Measurements from ENCODE around the gene WNT10A.
"Not testable (repeated sequence)": the region's sequence is repeated elsewhere in the genome, so short reads cannot be mapped to it uniquely, and the experiment has no call there.

Gene WNT10A
- 3.8 to 23.9 (median 7.0) reads per million in 9 experiments for total RNA-seq

DNA sequence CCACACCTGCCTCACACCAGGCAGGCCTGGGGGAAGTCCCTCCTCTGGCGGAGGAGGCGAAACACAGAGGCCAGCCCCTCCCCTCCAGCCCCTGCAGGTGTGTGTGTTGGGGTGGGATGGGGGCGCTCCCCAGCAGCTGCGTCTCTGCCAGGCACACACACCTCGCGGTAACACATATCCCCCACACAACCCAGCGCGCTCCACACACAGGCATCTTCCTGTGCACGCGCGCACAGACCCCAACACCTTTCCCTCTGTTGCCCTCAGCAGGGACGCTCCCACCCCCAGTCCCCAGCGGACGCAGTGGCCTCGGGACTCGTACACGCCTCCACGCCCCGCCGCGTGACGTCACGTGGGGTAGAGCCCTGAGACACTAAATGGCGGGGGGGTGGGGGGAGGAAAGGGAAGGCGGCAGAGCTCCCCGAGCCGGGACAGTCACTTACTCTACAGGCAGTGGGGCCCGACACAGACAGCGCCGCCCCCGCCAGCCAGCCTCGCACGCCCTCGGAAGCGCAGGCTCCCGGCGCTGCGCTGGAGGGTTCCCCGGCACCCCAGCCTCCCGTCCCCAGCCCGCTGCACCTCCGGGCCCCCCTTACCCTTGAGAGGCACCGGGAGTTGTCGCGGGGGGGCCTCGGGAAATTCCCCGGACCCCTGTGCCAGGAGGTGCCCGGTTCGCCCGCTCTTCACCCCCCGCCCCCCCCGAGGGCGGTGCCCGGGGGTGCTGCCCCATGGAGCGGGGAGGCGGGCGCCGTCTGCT lies at the start of gene WNT10A:
WNT10A (plus strand) TSS at position 751 of the 757 bp plus-strand sequence. CDS start 144 bp downstream, outside the sequence.
- DNase-seq (peak; percentile 80 to 89 (median 86)), ATAC-seq (replicated peaks) (peak; percentile 78)
- Mint-ChIP-seq H3K36me3 (ENCODE audit: insufficient read depth) (peaks cover 13% of the 10 kb centered on the region), H3K4me1 (ENCODE audit: low read depth in 2 of 2) (peaks cover 20 to 34% of the 10 kb centered on the region in 2 donors), H3K4me3 (peak within 1 kb of the TSS; percentile 85 to 86), H3K27me3 (peaks cover 16 to 64% of the 10 kb centered on the region in 2 donors), H3K9me3 (no peaks in the 10 kb centered on the region), H3K27ac (peak within 1 kb of the TSS; percentile 92 to 95)

DNA sequence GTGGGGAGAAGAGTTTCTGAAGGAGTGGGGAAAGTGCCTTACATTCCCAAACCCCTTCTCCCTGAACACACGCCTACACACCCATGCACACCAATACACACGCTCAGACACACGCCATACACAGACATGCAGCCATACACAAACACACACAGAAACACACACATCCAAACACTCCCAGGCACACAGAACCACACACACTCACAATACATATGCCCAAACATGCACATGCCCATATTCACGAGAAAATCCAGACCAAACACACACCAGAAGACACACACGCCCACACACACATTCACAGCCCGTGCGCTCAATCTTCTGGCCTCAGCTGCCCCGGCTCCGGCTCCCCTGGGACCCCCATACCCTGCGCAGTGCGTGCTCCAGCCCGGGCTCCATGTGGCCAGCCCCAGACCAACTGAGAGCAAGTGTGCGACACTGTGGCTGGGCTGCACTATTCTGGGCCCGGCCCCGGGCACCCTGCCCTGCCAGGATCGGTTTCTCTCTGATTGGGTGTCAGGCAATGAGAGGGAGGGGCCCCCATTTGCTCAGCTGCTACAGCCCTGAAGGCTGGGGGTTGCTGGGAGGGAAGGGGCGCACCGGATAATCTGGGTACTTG lies 49.2 kb upstream of the WNT10A start, which contains the start of gene PRKAG3:
PRKAG3 (minus strand) TSS at position 426 of the 613 bp plus-strand sequence.
- DNase-seq (no peak), ATAC-seq (replicated peaks) (no peak)
- Mint-ChIP-seq H3K4me1 (ENCODE audit: low read depth in 2 of 2) (no peaks in the 10 kb centered on the region), H3K36me3 (ENCODE audit: insufficient read depth) (no peaks in the 10 kb centered on the region), H3K9me3 (no peaks in the 10 kb centered on the region), H3K4me3 (no peak within 1 kb of the TSS), H3K27ac (no peak within 1 kb of the TSS), H3K27me3 (peaks cover 51 to 78% of the 10 kb centered on the region in 2 donors)

- DNase-seq (no peak), ATAC-seq (replicated peaks) (no peak)
- H3K9me3 Mint-ChIP-seq: no peaks in the 10 kb centered on the region
- H3K36me3 Mint-ChIP-seq (ENCODE audit: insufficient read depth): no peaks in the 10 kb centered on the region
- H3K27ac Mint-ChIP-seq: no peak overlapping the region
- peaks cover 49 to 72% of the 10 kb centered on the region in 2 donors for H3K27me3 Mint-ChIP-seq
- H3K4me1 Mint-ChIP-seq (ENCODE audit: low read depth in 2 of 2): no peaks in the 10 kb centered on the region
- H3K4me3 Mint-ChIP-seq: no peak overlapping the region
These were observed 48.6 kb upstream of the WNT10A start for GRCh38 chr2:218832081-218832480.

DNA sequence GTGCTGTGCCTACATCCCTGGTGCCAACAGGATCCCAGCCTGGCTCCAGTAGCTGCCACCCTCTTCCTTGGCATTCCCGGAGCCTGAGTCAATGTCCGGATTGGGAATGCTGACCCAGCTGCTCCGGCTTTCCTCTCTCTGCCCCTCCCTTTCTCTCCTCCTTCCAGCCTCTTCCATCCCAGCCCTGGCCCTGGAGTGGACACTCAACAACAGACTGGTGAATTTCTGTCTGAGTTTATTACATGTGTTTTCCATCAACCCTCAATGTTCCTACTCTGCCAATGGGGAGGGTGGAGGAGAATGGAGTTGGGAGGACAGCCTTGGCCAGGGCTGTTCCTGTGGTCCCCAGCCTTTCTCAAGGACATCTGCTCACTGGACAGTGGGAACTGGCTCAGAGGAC lies 48.1 kb upstream of the WNT10A start:
- H3K27me3 Mint-ChIP-seq: peaks cover 53 to 68% of the 10 kb centered on the region in 2 donors

GRCh38 chr2:218833023-218833609 lies 47.5 kb upstream of the WNT10A start:
- Mint-ChIP-seq H3K27ac (no peak overlapping the region), H3K9me3 (peaks cover 0 to 2% of the 10 kb centered on the region in 2 donors), H3K27me3 (peaks cover 59 to 62% of the 10 kb centered on the region in 2 donors), H3K4me3 (no peak overlapping the region), H3K4me1 (ENCODE audit: low read depth in 2 of 2) (no peaks in the 10 kb centered on the region), H3K36me3 (ENCODE audit: insufficient read depth) (no peaks in the 10 kb centered on the region)
- no peak for DNase-seq
- no peak for ATAC-seq (replicated peaks)

More for the DNA sequence above, 48.1 kb upstream of the WNT10A start:
- no peak for DNase-seq
- Mint-ChIP-seq H3K4me1 (ENCODE audit: low read depth in 2 of 2) (no peaks in the 10 kb centered on the region), H3K4me3 (no peak overlapping the region), H3K9me3 (peaks cover 0 to 1% of the 10 kb centered on the region in 2 donors), H3K36me3 (ENCODE audit: insufficient read depth) (no peaks in the 10 kb centered on the region), H3K27ac (no peak overlapping the region)
- ATAC-seq (replicated peaks): no peak

GRCh38 chr2:218834685-218835084 lies 46.0 kb upstream of the WNT10A start:
- peaks cover 0 to 2% of the 10 kb centered on the region in 2 donors for H3K9me3 Mint-ChIP-seq
- H3K27me3 Mint-ChIP-seq: peaks cover 63 to 72% of the 10 kb centered on the region in 2 donors
- DNase-seq (no peak), ATAC-seq (replicated peaks) (no peak)
- no peaks in the 10 kb centered on the region for H3K36me3 Mint-ChIP-seq (ENCODE audit: insufficient read depth)
- H3K4me1 Mint-ChIP-seq (ENCODE audit: low read depth in 2 of 2): no peaks in the 10 kb centered on the region
- H3K27ac Mint-ChIP-seq: no peak overlapping the region
- H3K4me3 Mint-ChIP-seq: no peak overlapping the region

DNA sequence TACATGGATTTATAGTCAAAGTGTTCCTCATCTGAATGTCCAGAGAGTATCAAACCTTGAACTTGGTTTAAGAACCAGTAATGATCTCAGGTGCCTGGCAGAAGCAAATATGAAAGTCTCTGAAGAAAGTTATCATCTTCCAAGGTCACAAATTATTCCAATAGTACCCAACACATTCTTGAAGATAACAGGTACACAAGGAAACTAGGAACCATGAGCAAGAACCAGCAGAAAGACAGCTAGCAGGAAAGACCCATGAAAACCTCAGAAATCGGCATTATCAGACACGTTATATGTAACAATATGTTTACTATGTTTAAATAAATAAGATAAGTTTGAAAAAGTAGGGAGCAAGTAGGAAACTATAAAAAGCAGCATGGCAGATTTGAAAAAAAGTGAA lies 43.2 kb upstream of the WNT10A start:
- ATAC-seq (replicated peaks) (no peak), DNase-seq (no peak)
- H3K27me3 Mint-ChIP-seq: peaks cover 53 to 69% of the 10 kb centered on the region in 2 donors
- no peak overlapping the region for H3K4me3 Mint-ChIP-seq
- no peak overlapping the region for H3K27ac Mint-ChIP-seq
- H3K4me1 Mint-ChIP-seq (ENCODE audit: low read depth in 2 of 2): no peaks in the 10 kb centered on the region
- H3K9me3 Mint-ChIP-seq: peaks cover 0 to 2% of the 10 kb centered on the region in 2 donors
- no peaks in the 10 kb centered on the region for H3K36me3 Mint-ChIP-seq (ENCODE audit: insufficient read depth)

GRCh38 chr2:218839430-218839829 lies 41.2 kb upstream of the WNT10A start:
- Mint-ChIP-seq H3K36me3 (ENCODE audit: insufficient read depth) (no peaks in the 10 kb centered on the region), H3K27ac (no peak overlapping the region), H3K9me3 (peaks cover 0 to 5% of the 10 kb centered on the region in 2 donors), H3K4me1 (ENCODE audit: low read depth in 2 of 2) (no peaks in the 10 kb centered on the region), H3K4me3 (no peak overlapping the region), H3K27me3 (peaks cover 46 to 67% of the 10 kb centered on the region in 2 donors)
- DNase-seq (no peak), ATAC-seq (replicated peaks) (no peak)

- Mint-ChIP-seq H3K9me3 (peaks cover 0 to 5% of the 10 kb centered on the region in 2 donors), H3K4me1 (ENCODE audit: low read depth in 2 of 2) (no peaks in the 10 kb centered on the region), H3K27ac (no peak overlapping the region), H3K4me3 (no peak overlapping the region), H3K27me3 (peaks cover 42 to 64% of the 10 kb centered on the region in 2 donors), H3K36me3 (ENCODE audit: insufficient read depth) (no peaks in the 10 kb centered on the region)
- DNase-seq (no peak), ATAC-seq (replicated peaks) (no peak)
These were observed 40.8 kb upstream of the WNT10A start for GRCh38 chr2:218839888-218840287.

DNA sequence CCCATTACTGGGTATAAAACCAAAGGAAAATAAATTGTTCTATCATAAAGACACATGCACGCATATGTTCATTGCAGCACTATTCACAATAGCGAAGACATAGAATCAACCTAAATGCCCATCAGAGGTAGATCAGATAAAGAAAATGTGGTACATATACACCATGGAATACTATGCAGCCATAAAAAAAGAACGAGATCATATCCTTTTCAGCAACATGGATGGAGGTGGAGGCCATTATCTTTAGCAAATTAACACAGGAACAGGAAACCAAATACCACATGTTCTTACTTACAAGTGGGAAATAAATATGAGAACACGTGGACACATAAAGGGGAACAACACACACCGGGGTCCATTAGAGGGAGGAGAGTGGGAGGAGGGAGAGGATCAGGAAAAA lies 36.3 kb upstream of the WNT10A start:
- H3K36me3 Mint-ChIP-seq (ENCODE audit: insufficient read depth); H3K4me1 Mint-ChIP-seq (ENCODE audit: low read depth in 2 of 2); H3K27ac Mint-ChIP-seq; H3K9me3 Mint-ChIP-seq; H3K4me3 Mint-ChIP-seq; DNase-seq; ATAC-seq (replicated peaks): not testable (repeated sequence)
- H3K27me3 Mint-ChIP-seq: peaks cover 32 to 37% of the 10 kb centered on the region in 2 donors

DNA sequence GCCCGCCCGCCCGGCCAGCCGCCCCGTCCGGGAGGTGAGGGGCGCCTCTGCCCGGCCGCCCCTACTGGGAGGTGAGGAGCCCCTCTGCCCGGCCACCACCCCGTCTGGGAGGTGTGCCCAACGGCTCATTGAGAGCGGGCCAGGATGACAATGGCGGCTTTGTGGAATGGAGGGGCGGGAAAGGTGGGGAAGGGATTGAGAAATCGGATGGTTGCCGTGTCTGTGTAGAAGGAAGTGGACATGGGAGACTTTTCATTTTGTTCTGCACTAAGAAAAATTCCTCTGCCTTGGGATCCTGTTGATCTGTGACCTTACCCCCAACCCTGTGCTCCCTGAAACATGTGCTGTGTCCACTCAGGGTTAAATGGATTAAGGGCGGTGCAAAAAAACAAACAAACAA lies 33.7 kb upstream of the WNT10A start:
- peaks cover 24 to 38% of the 10 kb centered on the region in 2 donors for H3K27me3 Mint-ChIP-seq
- H3K9me3 Mint-ChIP-seq; ATAC-seq (replicated peaks); DNase-seq; H3K4me3 Mint-ChIP-seq; H3K27ac Mint-ChIP-seq; H3K36me3 Mint-ChIP-seq (ENCODE audit: insufficient read depth); H3K4me1 Mint-ChIP-seq (ENCODE audit: low read depth in 2 of 2): not testable (repeated sequence)

DNA sequence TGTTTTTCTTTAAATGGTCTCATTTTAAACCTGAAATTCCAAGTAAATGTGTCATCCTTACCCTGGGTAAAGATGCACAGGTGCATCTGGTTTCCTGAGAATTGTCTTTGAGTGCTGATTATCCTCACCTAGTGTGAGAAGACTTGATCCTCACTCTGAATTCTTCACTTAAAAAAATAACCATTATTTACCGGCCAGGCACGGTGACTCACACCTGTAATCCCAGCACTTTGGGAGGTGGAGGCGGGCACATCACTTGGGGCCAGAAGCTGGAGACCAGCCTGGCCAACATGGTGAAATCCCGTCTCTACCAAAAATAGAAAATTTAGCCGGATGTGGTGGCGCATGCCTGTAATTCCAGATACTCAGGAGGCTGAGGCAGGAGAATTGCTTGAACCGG lies 30.9 kb upstream of the WNT10A start:
- H3K27me3 Mint-ChIP-seq: peaks cover 30 to 49% of the 10 kb centered on the region in 2 donors
- no peak for DNase-seq
- H3K27ac Mint-ChIP-seq: no peak overlapping the region
- peaks cover 3% of the 10 kb centered on the region in 2 donors for H3K4me1 Mint-ChIP-seq (ENCODE audit: low read depth in 2 of 2)
- no peaks in the 10 kb centered on the region for H3K9me3 Mint-ChIP-seq
- H3K36me3 Mint-ChIP-seq (ENCODE audit: insufficient read depth): peaks cover 5% of the 10 kb centered on the region
- ATAC-seq (replicated peaks): no peak
- no peak overlapping the region for H3K4me3 Mint-ChIP-seq

- DNase-seq (no peak), ATAC-seq (replicated peaks) (no peak)
- Mint-ChIP-seq H3K4me3 (no peak overlapping the region), H3K36me3 (ENCODE audit: insufficient read depth) (peaks cover 7% of the 10 kb centered on the region), H3K4me1 (ENCODE audit: low read depth in 2 of 2) (peaks cover 3% of the 10 kb centered on the region in 2 donors), H3K27me3 (peaks cover 41 to 60% of the 10 kb centered on the region in 2 donors), H3K9me3 (no peaks in the 10 kb centered on the region), H3K27ac (no peak overlapping the region)
These were observed 29.9 kb upstream of the WNT10A start for GRCh38 chr2:218850796-218851195.

All from effector memory CD8-positive, alpha-beta T cell (primary cell).